Peyer's patch (tissue), 4 donors: Measurements from ENCODE around the gene HBG2.

Source experiments
- POLR2A ChIP-seq, 2 donors: fragments of 450-650 bp; IDR thresholded peaks; one replicate each; pipeline ENCODE4 v1.5.1; 2017; ENCODE audit warnings: antibody characterized with exemption in 2 of 2, mild to moderate bottlenecking in 2 of 2, moderate library complexity in 2 of 2
- TF ChIP-seq, protein P1 (sequence below), 6 experiments: fragments of 450-650 bp in 4 of 6; fragments of 200-600 bp in 2 of 6; sonication (generic) in 1 of 6; IDR thresholded peaks; one replicate each; pipeline ENCODE4 v1.5.1; 2017 to 2019; ENCODE audit warnings: antibody characterized with exemption in 6 of 6, mild to moderate bottlenecking in 3 of 6, moderate library complexity in 1 of 6

DNA sequence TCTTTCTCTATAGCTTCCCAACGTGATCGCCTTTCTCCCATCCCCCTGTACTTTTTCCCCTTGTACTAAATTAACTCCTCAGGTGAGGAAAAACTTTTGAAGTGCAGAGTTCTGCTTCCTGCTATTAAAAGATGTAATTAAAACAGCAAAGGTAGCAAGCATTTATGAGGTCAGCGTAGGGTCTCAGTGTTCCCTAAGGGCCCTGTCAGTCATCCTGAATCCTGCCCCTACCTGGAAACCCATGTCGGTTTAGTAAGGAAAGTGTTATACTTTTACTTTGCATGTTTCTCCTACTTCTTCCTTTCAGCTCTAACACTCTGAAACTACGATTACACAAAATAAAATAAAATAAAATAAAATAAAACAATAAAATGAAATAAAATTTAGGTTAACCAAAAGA, 26.5 kb downstream of the HBG2 start:
- TF ChIP-seq POLR2A (IDR thresholded peaks at IDR 0.05) = no peak
- TF ChIP-seq, protein P1, sequence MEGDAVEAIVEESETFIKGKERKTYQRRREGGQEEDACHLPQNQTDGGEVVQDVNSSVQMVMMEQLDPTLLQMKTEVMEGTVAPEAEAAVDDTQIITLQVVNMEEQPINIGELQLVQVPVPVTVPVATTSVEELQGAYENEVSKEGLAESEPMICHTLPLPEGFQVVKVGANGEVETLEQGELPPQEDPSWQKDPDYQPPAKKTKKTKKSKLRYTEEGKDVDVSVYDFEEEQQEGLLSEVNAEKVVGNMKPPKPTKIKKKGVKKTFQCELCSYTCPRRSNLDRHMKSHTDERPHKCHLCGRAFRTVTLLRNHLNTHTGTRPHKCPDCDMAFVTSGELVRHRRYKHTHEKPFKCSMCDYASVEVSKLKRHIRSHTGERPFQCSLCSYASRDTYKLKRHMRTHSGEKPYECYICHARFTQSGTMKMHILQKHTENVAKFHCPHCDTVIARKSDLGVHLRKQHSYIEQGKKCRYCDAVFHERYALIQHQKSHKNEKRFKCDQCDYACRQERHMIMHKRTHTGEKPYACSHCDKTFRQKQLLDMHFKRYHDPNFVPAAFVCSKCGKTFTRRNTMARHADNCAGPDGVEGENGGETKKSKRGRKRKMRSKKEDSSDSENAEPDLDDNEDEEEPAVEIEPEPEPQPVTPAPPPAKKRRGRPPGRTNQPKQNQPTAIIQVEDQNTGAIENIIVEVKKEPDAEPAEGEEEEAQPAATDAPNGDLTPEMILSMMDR (IDR thresholded peaks at IDR 0.05) = no peak
